Neuron (in vitro differentiated cells): ENCODE measurements around the gene MAMDC2.
"Not testable (repeated sequence)": the region's sequence is repeated elsewhere in the genome, so short reads cannot be mapped to it uniquely, and the experiment has no call there.

ENCODE experiments used
- H2AFZ ChIP-seq: one replicate; pipeline ENCODE4 v1.6.1; 2013; ENCODE audit warnings: low read depth, mild to moderate bottlenecking, inconsistent platforms, low read length, moderate library complexity
- H3K27me3 ChIP-seq: one replicate; pipeline ENCODE4 v1.6.1; 2013; ENCODE audit warnings: low read length; ENCODE audit not compliant: insufficient read depth
- H3K36me3 ChIP-seq: one replicate; pipeline ENCODE4 v1.6.1; 2013; ENCODE audit warnings: low read length; ENCODE audit not compliant: insufficient read depth
- H3K4me1 ChIP-seq: one replicate; pipeline ENCODE4 v1.6.1; 2013; ENCODE audit warnings: low read length; ENCODE audit not compliant: insufficient read depth
- H3K4me3 ChIP-seq: 2 replicates; pipeline ENCODE4 v1.5.1; 2013; ENCODE audit warnings: mild to moderate bottlenecking, low read length, moderate library complexity
- H3K9me3 ChIP-seq: one replicate; pipeline ENCODE4 v1.6.1; 2013; ENCODE audit warnings: low read length

Gene MAMDC2

DNA sequence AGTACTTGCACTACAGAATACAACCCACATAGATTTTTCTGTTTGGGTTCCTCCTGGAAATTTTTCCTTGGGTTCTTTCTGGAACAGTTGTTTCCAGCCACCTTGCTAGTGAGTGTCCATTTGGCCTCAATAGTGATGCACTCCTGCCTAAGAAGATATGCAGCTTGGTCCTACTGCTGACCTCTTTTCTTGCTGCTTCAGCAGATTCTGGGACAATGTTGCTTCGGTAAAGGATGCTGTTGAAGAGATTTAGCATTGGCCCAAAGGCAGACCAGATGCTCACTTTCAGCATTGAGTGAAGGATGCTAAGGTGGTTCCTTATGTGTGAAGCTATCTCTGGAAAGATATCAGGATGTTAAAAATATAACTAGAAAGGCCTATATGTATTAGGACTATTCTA is 128.9 kb downstream of the MAMDC2 start:
- Histone ChIP-seq H3K9me3 (no peaks in the 10 kb centered on the region), H2AFZ (no peak overlapping the region), H3K4me3 (no peak overlapping the region), H3K36me3 (no peaks in the 10 kb centered on the region), H3K27me3 (no peaks in the 10 kb centered on the region), H3K4me1 (no peaks in the 10 kb centered on the region)

DNA sequence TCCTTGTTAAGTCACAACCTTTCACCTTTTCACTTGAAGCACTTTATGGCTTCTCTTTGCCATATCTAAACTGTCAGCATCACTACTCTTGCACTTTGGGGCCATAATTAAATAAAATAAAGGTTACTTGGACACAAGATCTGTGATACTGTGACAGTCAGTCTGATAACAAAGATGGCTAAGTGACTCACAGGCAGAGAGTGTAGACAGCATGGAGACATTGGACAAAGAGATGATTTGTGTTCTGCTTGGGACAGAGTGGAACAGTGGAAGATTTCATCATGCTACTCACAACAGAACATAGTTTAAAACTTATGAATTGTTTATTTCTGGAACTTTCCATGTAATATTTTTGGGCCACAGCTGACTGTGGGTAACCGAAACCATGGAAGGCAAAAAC is 133.5 kb downstream of the MAMDC2 start:
- no peak overlapping the region for H2AFZ ChIP-seq
- no peaks in the 10 kb centered on the region for H3K27me3 ChIP-seq
- H3K36me3 ChIP-seq, result no peaks in the 10 kb centered on the region
- H3K9me3 ChIP-seq, result no peaks in the 10 kb centered on the region
- H3K4me3 ChIP-seq, result no peak overlapping the region
- H3K4me1 ChIP-seq, result no peaks in the 10 kb centered on the region

DNA sequence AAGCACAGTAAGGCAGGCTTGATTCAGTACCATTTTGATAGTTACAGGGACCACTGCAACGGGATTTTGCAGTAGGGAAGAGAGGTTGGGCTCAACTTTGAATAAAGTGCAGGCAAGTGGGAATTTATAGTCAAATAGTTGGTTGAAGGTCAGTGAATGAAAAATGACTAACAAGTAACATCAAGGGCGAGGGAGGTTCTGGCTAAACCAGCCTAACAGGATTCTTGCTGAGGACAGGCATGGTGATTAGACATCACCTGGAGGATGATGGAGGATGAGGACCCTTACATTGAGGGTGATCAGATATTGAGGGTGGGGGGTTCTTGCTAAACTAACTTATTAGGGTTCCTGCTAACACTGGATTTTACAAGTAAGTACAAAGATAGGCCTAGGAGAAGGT is 149.1 kb downstream of the MAMDC2 start:
- Histone ChIP-seq H2AFZ (no peak overlapping the region), H3K27me3 (no peaks in the 10 kb centered on the region), H3K4me1 (no peaks in the 10 kb centered on the region), H3K4me3 (no peak overlapping the region), H3K9me3 (no peaks in the 10 kb centered on the region), H3K36me3 (no peaks in the 10 kb centered on the region)

DNA sequence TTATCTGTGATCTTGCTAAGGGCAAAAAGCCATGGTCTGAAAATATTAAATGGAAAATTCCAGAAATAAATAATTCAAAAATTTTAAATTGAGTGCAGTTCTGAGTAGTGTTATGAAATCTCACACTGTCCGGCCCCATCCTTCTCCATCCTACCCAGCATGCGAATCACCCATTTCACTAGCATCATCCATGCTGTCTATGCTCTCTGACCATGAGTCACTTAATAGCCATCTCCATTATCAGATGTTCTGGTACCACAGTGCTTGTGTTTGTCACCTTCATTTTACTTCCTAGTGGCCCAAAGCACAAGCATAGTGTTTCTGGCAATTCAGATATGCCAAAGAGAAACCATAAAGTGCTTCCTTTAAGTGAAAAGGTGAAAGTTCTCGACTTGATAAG is 151.8 kb downstream of the MAMDC2 start:
- no peak overlapping the region for H2AFZ ChIP-seq
- no peaks in the 10 kb centered on the region for H3K27me3 ChIP-seq
- H3K36me3 ChIP-seq, result no peaks in the 10 kb centered on the region
- no peak overlapping the region for H3K4me3 ChIP-seq
- H3K4me1 ChIP-seq, result no peaks in the 10 kb centered on the region
- H3K9me3 ChIP-seq, result no peaks in the 10 kb centered on the region

DNA sequence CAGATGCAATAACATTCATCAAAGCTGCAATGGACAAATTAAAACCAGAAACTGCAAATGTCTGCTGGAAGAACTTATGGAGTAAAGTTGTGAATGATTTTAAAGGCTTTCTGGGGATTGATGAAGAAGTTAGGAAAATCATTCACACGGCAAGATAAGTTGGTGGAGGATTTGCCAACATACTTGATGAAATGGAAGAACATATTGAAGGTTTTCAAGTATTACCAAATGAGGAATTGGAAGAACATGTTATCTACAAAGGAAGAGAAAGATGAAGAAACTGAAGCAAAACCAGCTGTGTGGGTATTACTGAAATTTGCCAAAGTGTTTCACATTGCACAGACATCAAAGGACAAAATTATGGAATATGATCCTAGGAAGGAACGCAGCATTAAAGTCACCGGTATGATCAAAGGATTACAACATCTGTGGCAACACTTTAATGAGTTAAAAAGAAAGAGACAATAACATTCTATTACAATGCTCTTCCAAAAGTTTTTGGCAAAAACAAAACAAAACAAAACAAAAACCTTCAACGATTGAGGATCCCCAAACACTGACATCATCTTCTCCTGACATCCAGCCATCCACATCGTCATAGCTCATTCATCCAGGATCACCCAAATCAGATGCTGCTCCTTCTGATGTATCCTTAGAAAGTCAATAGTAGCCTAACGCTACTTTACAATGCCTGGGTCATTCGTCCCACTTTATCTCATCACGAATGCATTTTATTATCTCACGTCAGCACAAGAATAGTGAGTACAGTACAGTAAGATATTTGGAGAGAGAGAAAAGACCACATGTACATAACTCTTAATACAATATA is 153.8 kb downstream of the MAMDC2 start:
- Histone ChIP-seq H3K4me3 (no peak overlapping the region), H3K9me3 (no peaks in the 10 kb centered on the region), H3K27me3 (no peaks in the 10 kb centered on the region), H3K36me3 (no peaks in the 10 kb centered on the region), H3K4me1 (no peaks in the 10 kb centered on the region), H2AFZ (no peak overlapping the region)

DNA sequence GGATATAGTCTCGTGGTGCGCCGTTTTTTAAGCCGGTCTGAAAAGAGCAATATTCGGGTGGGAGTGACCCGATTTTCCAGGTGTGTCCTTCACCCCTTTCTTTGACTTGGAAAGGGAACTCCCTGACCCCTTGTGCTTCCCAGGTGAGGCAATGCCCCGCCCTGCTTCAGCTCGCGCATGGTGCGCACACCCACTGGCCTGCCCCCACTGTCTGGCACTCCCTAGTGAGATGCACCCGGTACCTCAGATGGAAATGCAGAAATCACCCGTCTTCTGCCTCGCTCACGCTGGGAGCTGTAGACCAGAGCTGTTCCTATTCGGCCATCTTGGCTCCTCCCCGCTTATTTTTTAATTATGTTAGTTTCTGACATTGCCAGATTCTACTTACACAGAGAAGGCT is 161.1 kb downstream of the MAMDC2 start:
- H3K4me3 ChIP-seq, H3K36me3 ChIP-seq, H2AFZ ChIP-seq, H3K9me3 ChIP-seq, H3K27me3 ChIP-seq, H3K4me1 ChIP-seq: not testable (repeated sequence)

DNA sequence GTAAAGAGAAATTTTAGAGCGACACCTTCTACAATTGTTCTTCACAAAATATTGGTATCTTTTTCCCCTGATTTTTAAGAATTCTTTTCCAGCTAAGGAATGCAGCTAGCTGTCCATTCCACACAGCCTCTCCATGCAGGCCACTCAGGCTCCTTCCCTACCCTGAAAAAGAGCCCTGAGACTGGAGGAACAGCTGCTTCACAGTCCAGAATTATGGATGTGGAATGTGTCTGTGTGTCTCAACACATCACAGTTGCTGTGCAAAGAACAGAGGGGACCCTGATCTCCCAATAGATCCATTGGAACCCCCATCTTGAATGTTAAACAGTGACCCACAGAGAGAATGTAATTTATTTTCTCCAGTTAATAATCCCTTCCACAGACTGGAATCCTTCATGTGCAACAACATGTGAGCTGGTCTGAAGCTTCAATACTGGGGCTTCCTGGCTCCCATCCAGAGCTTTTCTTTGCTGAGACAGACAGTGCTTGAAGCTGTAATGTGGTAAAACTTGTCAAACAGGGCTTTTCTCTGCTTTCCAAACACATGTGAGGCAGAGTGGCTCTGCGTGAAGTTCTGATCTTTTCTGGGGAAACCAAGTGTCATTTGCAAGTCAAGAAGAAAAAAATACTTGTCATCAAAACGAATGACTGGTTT is 161.8 kb downstream of the MAMDC2 start:
- H2AFZ ChIP-seq, result no peak overlapping the region
- H3K4me3 ChIP-seq, result no peak overlapping the region
- no peaks in the 10 kb centered on the region for H3K27me3 ChIP-seq
- H3K36me3 ChIP-seq, result no peaks in the 10 kb centered on the region
- no peaks in the 10 kb centered on the region for H3K4me1 ChIP-seq
- no peaks in the 10 kb centered on the region for H3K9me3 ChIP-seq

DNA sequence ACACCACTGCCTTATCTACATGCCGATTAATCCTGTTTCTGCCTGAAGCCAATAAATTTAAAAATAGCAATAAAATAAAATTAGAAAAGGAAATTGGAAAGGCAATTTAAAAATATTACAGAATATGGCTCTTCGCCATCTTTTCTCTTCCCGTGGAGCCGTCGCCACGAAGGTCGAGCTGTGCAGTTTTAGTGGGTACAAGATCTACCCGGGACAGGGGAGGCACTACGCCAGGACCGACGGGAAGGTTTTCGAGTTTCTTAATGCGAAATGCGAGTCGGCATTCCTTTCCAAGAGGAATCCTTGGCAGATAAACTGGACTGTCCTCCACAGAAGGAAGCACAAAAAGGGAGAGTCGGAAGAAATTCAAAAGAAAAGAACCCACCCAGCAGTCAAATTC is 173.4 kb downstream of the MAMDC2 start:
- Histone ChIP-seq H2AFZ (no peak overlapping the region), H3K4me1 (peaks cover 5% of the 10 kb centered on the region), H3K27me3 (no peaks in the 10 kb centered on the region), H3K36me3 (no peaks in the 10 kb centered on the region), H3K4me3 (no peak overlapping the region), H3K9me3 (peaks cover 4% of the 10 kb centered on the region)

DNA sequence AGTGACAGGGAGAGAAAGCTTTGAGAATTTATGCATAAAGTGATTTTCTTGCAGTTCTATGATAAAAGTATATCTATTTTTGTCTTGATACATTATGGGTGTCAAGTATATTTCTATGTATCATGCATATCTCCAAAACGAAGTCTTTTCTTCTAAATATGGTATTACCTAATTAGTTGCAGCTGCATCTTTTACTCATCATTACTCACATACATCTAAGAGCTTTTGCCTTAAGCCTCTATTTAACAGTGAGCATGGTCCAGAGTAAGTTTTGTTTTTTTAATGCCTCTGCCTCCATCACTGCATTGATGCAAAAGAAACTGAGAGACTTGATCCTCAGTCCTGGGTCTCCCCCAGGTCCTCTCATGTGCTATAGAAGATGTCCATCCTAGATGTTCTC is 175.1 kb downstream of the MAMDC2 start:
- no peak overlapping the region for H2AFZ ChIP-seq
- H3K9me3 ChIP-seq, result peaks cover 1% of the 10 kb centered on the region

DNA sequence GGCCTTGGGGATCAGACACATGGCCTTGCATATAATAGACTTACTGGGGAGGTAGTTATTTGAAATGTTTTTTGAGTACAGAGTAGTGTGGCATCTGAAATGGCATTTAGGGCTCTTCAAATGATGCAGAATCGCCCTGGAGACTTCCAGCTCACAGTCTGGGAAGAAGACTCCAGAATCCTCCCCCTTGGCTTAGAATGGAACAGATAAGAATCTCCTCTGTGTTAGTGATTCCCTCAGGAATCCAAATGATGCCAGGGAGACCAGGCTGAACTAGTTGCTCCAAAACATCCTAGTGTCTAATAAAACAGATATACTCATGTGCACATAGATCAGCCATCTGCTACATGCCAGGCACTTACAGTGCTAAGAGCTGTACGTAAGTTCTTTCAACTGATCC is 176.6 kb downstream of the MAMDC2 start:
- Histone ChIP-seq H3K9me3 (peaks cover 1% of the 10 kb centered on the region), H2AFZ (no peak overlapping the region), H3K4me3 (no peak overlapping the region), H3K4me1 (peaks cover 5% of the 10 kb centered on the region), H3K36me3 (no peaks in the 10 kb centered on the region), H3K27me3 (no peaks in the 10 kb centered on the region)

More for the DNA sequence above, 175.1 kb downstream of the MAMDC2 start:
- no peak overlapping the region for H3K4me3 ChIP-seq
- no peaks in the 10 kb centered on the region for H3K36me3 ChIP-seq
- H3K4me1 ChIP-seq, result peaks cover 5% of the 10 kb centered on the region
- H3K27me3 ChIP-seq, result no peaks in the 10 kb centered on the region

DNA sequence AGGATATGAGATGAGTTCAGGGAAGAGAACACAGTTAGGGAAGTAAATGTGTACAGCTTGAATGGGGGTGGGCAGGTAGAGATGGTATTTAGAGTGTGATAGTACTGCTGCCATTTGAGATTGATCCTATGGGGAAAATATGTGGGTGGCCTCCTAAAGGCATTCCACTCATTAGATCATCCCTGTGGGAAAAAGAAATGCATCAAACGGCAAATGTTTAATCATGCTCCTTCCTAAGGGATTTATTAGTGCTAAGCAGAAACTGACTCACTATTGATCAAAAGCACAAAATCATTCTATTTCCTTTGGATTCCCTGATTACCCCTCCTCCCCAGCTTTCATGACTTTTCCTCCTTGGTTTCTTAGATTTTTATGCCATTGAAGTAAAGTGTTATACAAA is 178.7 kb downstream of the MAMDC2 start:
- Histone ChIP-seq H3K4me3 (no peak overlapping the region), H3K36me3 (no peaks in the 10 kb centered on the region), H3K27me3 (no peaks in the 10 kb centered on the region), H3K9me3 (no peaks in the 10 kb centered on the region), H2AFZ (no peak overlapping the region), H3K4me1 (peaks cover 5% of the 10 kb centered on the region)

DNA sequence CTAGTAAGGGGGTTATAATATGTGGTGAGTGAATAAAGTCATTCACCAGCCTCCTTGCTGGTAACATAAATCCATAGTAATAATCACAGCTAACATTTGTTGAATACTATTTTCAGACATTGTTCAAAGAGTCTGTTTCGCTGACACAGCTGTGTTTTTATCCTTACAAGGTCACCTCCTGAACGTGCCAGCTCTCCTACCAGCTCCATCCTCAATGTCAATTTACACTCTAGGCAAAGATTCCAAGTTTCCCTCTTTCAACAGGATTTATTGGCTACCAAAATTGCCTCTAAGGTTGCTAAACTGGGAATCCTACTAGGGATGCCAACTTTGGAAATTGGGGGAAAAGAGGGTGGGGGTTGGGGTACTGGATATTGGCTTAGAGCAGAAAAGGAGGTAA is 184.5 kb downstream of the MAMDC2 start:
- H3K27me3 ChIP-seq, result no peaks in the 10 kb centered on the region
- H3K4me1 ChIP-seq, result no peaks in the 10 kb centered on the region
- no peaks in the 10 kb centered on the region for H3K36me3 ChIP-seq
- no peaks in the 10 kb centered on the region for H3K9me3 ChIP-seq
- H3K4me3 ChIP-seq, result no peak overlapping the region
- H2AFZ ChIP-seq, result no peak overlapping the region

DNA sequence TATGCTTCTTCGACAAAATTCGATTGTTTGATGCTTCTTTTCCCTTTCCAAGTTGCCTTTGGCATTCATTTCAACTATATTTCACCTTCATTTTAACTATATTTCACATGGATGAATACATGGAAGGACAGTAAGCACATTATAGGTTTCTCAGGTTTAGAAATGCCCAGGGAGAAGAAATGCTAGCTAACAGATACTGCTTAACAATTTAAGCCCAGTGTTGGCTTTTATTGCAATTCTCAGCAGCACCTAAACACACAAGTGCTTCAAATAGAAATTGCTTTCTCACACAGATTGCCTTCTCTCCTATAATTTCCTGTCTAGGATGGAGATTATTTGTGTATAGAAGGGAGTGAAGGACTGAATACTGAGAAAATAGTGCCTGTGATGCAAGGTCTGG is 185.0 kb downstream of the MAMDC2 start:
- Histone ChIP-seq H3K9me3 (no peaks in the 10 kb centered on the region), H3K27me3 (no peaks in the 10 kb centered on the region), H3K36me3 (no peaks in the 10 kb centered on the region), H2AFZ (no peak overlapping the region), H3K4me3 (no peak overlapping the region), H3K4me1 (no peaks in the 10 kb centered on the region)

DNA sequence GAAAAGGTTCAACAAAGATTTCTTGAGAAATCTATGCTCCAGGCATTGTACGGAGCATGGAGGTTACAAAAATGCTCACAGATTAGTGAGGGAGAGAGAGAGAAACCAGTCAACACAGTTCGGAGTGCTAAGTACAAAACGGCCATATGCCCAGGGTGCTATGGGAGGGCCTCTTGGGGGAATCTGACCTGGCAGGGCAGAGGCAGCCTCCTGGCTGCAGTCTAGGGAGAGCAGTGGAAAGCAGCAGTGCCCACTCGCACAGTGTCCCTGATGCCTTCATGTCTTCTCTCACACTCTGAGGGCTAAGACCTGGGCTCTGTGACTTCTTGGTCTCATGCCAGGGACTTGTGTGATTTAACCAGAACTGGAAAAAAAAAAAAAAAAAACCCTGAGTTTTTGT is 185.4 kb downstream of the MAMDC2 start:
- Histone ChIP-seq H3K4me3 (no peak overlapping the region), H2AFZ (no peak overlapping the region), H3K36me3 (no peaks in the 10 kb centered on the region), H3K27me3 (no peaks in the 10 kb centered on the region), H3K4me1 (no peaks in the 10 kb centered on the region), H3K9me3 (no peaks in the 10 kb centered on the region)
